PC-9 (cell line): ENCODE results near the gene SORCS2. TPM values are rescaled to one million over a fixed set of nuclear protein-coding genes. Genes with fewer than 3 reads are reported as not detected.

ENCODE experiments used
- BruUV-seq: library from RNA; stranded (reverse); fragments of 400-500 nt; replicated peaks from 2 replicates; lab custom pipeline; 2021; lab: Mats Ljungman, UMichigan
- CTCF ChIA-PET: fragments of 300-600 bp; sonication (Branson Sonifier 250); formaldehyde crosslinking; loops from one replicate; lab custom pipeline; 2022; ENCODE audit warnings: antibody characterized with exemption; lab: Charles Lee
- POLR2A ChIA-PET: fragments of 300-600 bp; sonication (Branson Sonifier 250); formaldehyde crosslinking; loops from one replicate; lab custom pipeline; 2022; ENCODE audit warnings: antibody characterized with exemption; ENCODE audit not compliant: unreplicated experiment; lab: Charles Lee
- DNase-seq, 2 experiments: peaks; one replicate each; pipeline versions ENCODE4 v3.0.0 to v3.0.0-alpha.2; 2015 to 2022; ENCODE audit warnings: mixed read lengths in 1 of 2
- H2AFZ ChIP-seq: fragments of 200-600 bp; sonication (generic); 2 replicates; pipeline ENCODE4 v1.8.1; 2017; ENCODE audit warnings: antibody characterized with exemption
- H3F3A ChIP-seq: fragments of 200-600 bp; sonication (generic); 2 replicates; pipeline ENCODE4 v1.8.1; 2017; ENCODE audit warnings: antibody characterized with exemption, mild to moderate bottlenecking, low read depth; ENCODE audit not compliant: insufficient read depth
- H3K27ac ChIP-seq: fragments of 200-600 bp; sonication (generic); 2 replicates; pipeline ENCODE4 v1.6.1; 2016; ENCODE audit warnings: mixed run types
- H3K27me3 ChIP-seq: fragments of 200-600 bp; sonication (generic); 2 replicates; pipeline ENCODE4 v1.6.1; 2016; ENCODE audit warnings: low read depth, mixed run types; ENCODE audit not compliant: insufficient read depth
- H3K36me3 ChIP-seq: fragments of 200-600 bp; sonication (generic); 2 replicates; pipeline ENCODE4 v1.6.1; 2016; ENCODE audit warnings: low read depth, mixed run types
- H3K4me1 ChIP-seq: fragments of 200-600 bp; sonication (generic); replicated peaks from 2 replicates; pipeline ENCODE4 v1.6.1; 2016; ENCODE audit warnings: mixed run types; ENCODE audit not compliant: insufficient read depth
- H3K4me2 ChIP-seq: fragments of 200-600 bp; sonication (generic); 2 replicates; pipeline ENCODE4 v1.6.1; 2017; ENCODE audit warnings: mixed run types
- H3K4me3 ChIP-seq: fragments of 200-600 bp; sonication (generic); 2 replicates; pipeline ENCODE4 v1.6.1; 2016; ENCODE audit warnings: mixed run types
- H3K79me2 ChIP-seq: fragments of 200-600 bp; sonication (generic); 2 replicates; pipeline ENCODE4 v1.6.1; 2017; ENCODE audit warnings: low read depth, mixed run types
- H3K9me2 ChIP-seq: fragments of 200-600 bp; sonication (generic); 2 replicates; pipeline ENCODE4 v1.8.1; 2017; ENCODE audit warnings: mild to moderate bottlenecking; ENCODE audit not compliant: insufficient read depth
- H3K9me3 ChIP-seq: fragments of 200-600 bp; sonication (generic); 2 replicates; pipeline ENCODE4 v1.8.1; 2016; ENCODE audit warnings: low read depth; ENCODE audit not compliant: insufficient read depth
- H4K20me1 ChIP-seq: fragments of 200-600 bp; sonication (generic); 2 replicates; pipeline ENCODE4 v1.8.1; 2017; ENCODE audit not compliant: insufficient read depth
- EZH2 ChIP-seq: fragments of 200-600 bp; sonication (generic); IDR thresholded peaks from 2 replicates; pipeline ENCODE4 v1.8.0; 2017; ENCODE audit warnings: antibody characterized with exemption, low read depth
- intact Hi-C: fragments of 100-400 bp; cut with micrococcal nuclease; formaldehyde crosslinking; loops from one replicate; pipeline ENCODE4 v1.10.0; 2022; ENCODE audit not compliant: unreplicated experiment
- total RNA-seq: library from RNA; stranded (reverse); gene quantifications from 2 replicates; pipeline ENCODE4 v1.2.3, GENCODE V29; 2021
- TF ChIP-seq, protein P1 (sequence below): fragments of 200-600 bp; sonication (generic); conservative IDR thresholded peaks from 2 replicates; pipeline ENCODE4 v1.6.1; 2017; ENCODE audit warnings: mixed run types, antibody characterized with exemption, mild to moderate bottlenecking, moderate library complexity

SORCS2 gene
- total RNA-seq, 1 experiment from 2014 or later: 25.8 TPM

DNA sequence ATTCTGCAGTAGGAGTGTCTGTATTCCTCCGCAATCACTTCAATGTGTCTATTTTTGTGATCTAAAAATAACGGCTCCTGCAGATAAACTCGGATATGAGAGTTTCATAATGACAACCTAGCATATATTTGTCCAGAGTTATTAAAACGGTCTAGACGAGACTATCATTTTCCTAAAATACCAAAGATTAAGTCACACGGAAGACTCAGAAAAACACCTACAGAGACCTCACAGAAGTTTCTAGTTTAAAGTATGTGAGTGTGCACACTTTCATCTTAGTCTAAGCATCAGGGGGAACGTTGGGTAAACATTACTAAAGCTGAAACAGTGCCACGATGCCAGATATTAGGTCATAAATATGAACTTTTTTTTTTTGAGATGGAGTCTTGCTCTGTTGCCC lies 590.4 kb downstream of the SORCS2 start:
- Histone ChIP-seq H3K9me2 (no peaks in the 10 kb centered on the region), H2AFZ (no peak overlapping the region), H4K20me1 (peaks cover 21% of the 10 kb centered on the region), H3K4me3 (no peak overlapping the region), H3K9me3 (no peaks in the 10 kb centered on the region), H3K4me1 (no peaks in the 10 kb centered on the region), H3K79me2 (no peaks in the 10 kb centered on the region), H3F3A (peaks cover 45% of the 10 kb centered on the region; the same call in 1 of the 2 replicates), H3K36me3 (peaks cover 27% of the 10 kb centered on the region), H3K27ac (no peak overlapping the region), H3K4me2 (no peak overlapping the region), H3K27me3 (no peaks in the 10 kb centered on the region)
- no TSS peak for BruUV-seq
- peak in 1 of 2 experiments; percentile 17 for DNase-seq
- ChIA-PET CTCF (no interaction called here), POLR2A (no interaction called here)
- intact Hi-C loops: no loop called here
- TF ChIP-seq EZH2: no peak
- TF ChIP-seq, protein P1, sequence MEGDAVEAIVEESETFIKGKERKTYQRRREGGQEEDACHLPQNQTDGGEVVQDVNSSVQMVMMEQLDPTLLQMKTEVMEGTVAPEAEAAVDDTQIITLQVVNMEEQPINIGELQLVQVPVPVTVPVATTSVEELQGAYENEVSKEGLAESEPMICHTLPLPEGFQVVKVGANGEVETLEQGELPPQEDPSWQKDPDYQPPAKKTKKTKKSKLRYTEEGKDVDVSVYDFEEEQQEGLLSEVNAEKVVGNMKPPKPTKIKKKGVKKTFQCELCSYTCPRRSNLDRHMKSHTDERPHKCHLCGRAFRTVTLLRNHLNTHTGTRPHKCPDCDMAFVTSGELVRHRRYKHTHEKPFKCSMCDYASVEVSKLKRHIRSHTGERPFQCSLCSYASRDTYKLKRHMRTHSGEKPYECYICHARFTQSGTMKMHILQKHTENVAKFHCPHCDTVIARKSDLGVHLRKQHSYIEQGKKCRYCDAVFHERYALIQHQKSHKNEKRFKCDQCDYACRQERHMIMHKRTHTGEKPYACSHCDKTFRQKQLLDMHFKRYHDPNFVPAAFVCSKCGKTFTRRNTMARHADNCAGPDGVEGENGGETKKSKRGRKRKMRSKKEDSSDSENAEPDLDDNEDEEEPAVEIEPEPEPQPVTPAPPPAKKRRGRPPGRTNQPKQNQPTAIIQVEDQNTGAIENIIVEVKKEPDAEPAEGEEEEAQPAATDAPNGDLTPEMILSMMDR: no peak

DNA sequence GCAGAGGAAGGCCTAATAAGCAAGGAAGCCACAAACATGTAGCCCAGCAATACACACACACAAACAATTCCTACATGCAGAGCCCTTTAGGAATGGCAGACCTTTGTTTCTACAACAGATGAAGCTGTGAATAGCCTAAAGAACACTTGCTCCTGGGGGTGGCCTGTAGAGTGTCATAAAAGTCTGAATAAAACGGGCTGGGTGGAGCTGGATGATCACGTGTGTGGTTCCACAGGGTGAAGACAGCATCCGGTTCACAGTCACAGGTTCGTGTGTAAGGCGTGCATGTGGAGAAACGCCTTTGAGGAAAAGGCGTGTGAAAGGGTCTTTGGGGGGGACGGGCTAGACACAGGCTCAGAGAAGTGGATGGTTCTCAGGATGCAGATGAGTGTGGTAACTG lies 591.2 kb downstream of the SORCS2 start:
- H3K9me2 ChIP-seq: no peaks in the 10 kb centered on the region
- H3K4me1 ChIP-seq: no peaks in the 10 kb centered on the region
- H3K36me3 ChIP-seq: peaks cover 21% of the 10 kb centered on the region
- H3K27me3 ChIP-seq: no peaks in the 10 kb centered on the region
- CTCF ChIA-PET: no interaction called here
- TF ChIP-seq EZH2: no peak
- TF ChIP-seq, protein P1: no peak
- no peak for DNase-seq
- no peaks in the 10 kb centered on the region for H3K9me3 ChIP-seq
- BruUV-seq: no TSS peak
- POLR2A ChIA-PET: no interaction called here
- H3K79me2 ChIP-seq: no peaks in the 10 kb centered on the region
- peaks cover 38% of the 10 kb centered on the region; the same call in 1 of the 2 replicates for H3F3A ChIP-seq
- no peak overlapping the region for H3K4me3 ChIP-seq
- H4K20me1 ChIP-seq: peaks cover 21% of the 10 kb centered on the region
- intact Hi-C loops: no loop called here
- no peak overlapping the region for H3K4me2 ChIP-seq
- no peak overlapping the region for H2AFZ ChIP-seq
- no peak overlapping the region for H3K27ac ChIP-seq

DNA sequence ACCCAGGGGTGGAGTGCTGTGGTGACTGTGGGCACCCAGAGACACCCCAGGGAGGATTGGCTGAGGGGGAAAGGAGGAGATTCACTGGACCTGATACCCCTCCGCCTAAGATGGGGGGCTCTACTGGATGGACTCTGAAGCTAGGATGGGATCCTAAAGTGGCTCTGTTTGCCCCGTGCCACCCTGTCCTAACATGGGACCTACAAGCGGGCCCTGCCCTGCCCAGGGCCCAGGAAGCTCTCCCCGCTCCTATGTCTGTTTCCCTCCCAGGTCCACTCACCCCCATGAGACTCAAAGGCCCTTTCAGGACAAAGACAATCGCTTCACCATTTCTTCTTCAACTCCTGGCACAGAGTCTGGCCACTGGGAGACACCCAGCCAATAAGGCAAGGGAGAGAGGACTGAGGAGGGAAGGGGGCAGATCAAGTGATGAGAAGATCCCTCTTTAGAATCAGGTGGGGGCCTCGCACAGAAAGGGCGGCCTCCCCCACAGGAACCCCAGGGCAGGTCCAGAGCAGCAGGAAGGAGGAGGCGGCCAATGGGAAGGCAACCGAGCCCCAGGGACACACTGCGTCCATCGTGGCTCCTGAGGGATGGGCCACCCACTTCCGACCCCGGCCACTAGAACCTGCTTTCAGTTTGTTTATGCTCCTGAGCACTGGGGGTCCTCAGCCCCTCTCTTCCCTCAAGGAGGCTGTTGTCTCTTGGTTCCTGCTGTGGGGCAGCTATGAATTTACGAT lies 592.0 kb downstream of the SORCS2 start:
- Histone ChIP-seq H3K27ac (no peak overlapping the region), H3K4me3 (no peak overlapping the region), H4K20me1 (peaks cover 28% of the 10 kb centered on the region), H3K4me2 (no peak overlapping the region), H2AFZ (no peak overlapping the region), H3K27me3 (no peaks in the 10 kb centered on the region), H3K4me1 (no peaks in the 10 kb centered on the region), H3K79me2 (no peaks in the 10 kb centered on the region), H3K36me3 (peaks cover 14% of the 10 kb centered on the region), H3K9me2 (no peaks in the 10 kb centered on the region), H3F3A (peaks cover 31% of the 10 kb centered on the region; the same call in 1 of the 2 replicates), H3K9me3 (no peaks in the 10 kb centered on the region)
- ChIA-PET POLR2A (no interaction called here), CTCF (no interaction called here)
- TF ChIP-seq, protein P1: no peak
- TF ChIP-seq EZH2: no peak
- DNase-seq: peak in 1 of 2 experiments; percentile 15
- no TSS peak for BruUV-seq
- intact Hi-C loops: no loop called here
